K562 (cell line): Measurements from ENCODE around the gene PLAAT1.

ENCODE experiments used
- DDX20 ChIP-seq: fragments of 450-650 bp; IDR thresholded peaks from 2 replicates; pipeline ENCODE4 v1.6.1; 2016; ENCODE audit warnings: missing genetic modification characterization, low read depth, mild to moderate bottlenecking, missing compliant biosample characterization, moderate library complexity
- KDM2B ChIP-seq: fragments of 250-450 bp; sonication (Bioruptor Pico); IDR thresholded peaks from 2 replicates; pipeline ENCODE4 v1.8.0; 2021; ENCODE audit warnings: mild to moderate bottlenecking, moderate library complexity
- POLR2AphosphoS2 ChIP-seq: IDR thresholded peaks from 2 replicates; pipeline ENCODE4 v1.6.1; 2012; ENCODE audit warnings: low read length, improper control_type of control experiment
- TF ChIP-seq, protein P1 (sequence below), 3 experiments: IDR thresholded peaks in 2 of 3; conservative IDR thresholded peaks in 1 of 3; 2 replicates each; pipeline ENCODE4 v1.5.1; 2011 to 2012; ENCODE audit warnings: low read length in 3 of 3, mild to moderate bottlenecking in 3 of 3, control low read depth in 2 of 3, improper control_type of control experiment in 1 of 3, inconsistent platforms in 1 of 3, low read depth in 1 of 3, mixed read lengths in 1 of 3, moderate library complexity in 1 of 3; ENCODE audit not compliant: insufficient read depth in 2 of 3
- TF ChIP-seq, protein P2 (sequence below), 2 experiments: fragments of 450-650 bp in 1 of 2; sonication (generic) in 1 of 2; formaldehyde crosslinking in 1 of 2; IDR thresholded peaks in 1 of 2; conservative IDR thresholded peaks in 1 of 2; 2 replicates each; pipeline versions ENCODE4 v1.6.1 to v1.8.1; 2016 to 2023; ENCODE audit warnings: mild to moderate bottlenecking in 2 of 2, moderate library complexity in 2 of 2, inconsistent platforms in 1 of 2, missing genetic modification reagents in 1 of 2

DNA sequence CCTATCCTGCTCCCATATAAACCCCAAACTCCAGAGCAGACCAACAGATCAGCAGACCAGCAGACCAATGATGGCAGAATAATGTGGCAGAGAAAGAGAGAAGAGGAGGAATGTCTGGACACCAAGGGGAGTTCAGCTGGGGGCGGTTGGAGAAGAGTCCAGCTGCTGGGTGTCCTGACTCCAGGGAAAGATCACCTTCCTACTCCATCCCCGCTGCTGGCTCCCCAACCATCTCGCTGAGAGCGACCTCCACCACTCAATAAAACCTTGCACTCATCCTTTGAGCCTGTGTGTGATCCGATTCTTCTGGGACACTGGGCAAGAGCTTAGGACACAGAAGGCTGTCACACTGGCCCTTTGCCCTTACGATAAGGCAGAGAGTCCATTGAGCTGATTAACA, 12.8 kb upstream of the PLAAT1 start:
- TF ChIP-seq, protein P1, sequence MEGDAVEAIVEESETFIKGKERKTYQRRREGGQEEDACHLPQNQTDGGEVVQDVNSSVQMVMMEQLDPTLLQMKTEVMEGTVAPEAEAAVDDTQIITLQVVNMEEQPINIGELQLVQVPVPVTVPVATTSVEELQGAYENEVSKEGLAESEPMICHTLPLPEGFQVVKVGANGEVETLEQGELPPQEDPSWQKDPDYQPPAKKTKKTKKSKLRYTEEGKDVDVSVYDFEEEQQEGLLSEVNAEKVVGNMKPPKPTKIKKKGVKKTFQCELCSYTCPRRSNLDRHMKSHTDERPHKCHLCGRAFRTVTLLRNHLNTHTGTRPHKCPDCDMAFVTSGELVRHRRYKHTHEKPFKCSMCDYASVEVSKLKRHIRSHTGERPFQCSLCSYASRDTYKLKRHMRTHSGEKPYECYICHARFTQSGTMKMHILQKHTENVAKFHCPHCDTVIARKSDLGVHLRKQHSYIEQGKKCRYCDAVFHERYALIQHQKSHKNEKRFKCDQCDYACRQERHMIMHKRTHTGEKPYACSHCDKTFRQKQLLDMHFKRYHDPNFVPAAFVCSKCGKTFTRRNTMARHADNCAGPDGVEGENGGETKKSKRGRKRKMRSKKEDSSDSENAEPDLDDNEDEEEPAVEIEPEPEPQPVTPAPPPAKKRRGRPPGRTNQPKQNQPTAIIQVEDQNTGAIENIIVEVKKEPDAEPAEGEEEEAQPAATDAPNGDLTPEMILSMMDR (IDR thresholded peaks at IDR 0.05 in 2 of 3, conservative IDR thresholded peaks at IDR 0.05 in 1 of 3; ENCODE audit: insufficient read depth in 2 of 3, low read depth in 1 of 3, low read length in 3 of 3), result no peak
- TF ChIP-seq DDX20 (tag) (no peak), KDM2B (CRISPR knock-in tag) (no peak), POLR2AphosphoS2 (no peak)
- TF ChIP-seq, protein P2, sequence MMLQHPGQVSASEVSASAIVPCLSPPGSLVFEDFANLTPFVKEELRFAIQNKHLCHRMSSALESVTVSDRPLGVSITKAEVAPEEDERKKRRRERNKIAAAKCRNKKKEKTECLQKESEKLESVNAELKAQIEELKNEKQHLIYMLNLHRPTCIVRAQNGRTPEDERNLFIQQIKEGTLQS (IDR thresholded peaks at IDR 0.05), result no peak
- TF ChIP-seq, protein P2 (CRISPR knock-in tag; conservative IDR thresholded peaks at IDR 0.05), result no peak
